GM15510 (cell line): ENCODE results near the gene CNIH3.

ENCODE experiments used
- POLR2A ChIP-seq: IDR thresholded peaks from 3 replicates; pipeline ENCODE4 v1.6.1; 2011; ENCODE audit warnings: borderline replicate concordance; ENCODE audit not compliant: insufficient read length; ENCODE audit errors: extremely low read depth

CNIH3 gene

GRCh38 chr1:224666078-224666477 is 50.0 kb downstream of the CNIH3 start:
- TF ChIP-seq POLR2A: no peak

- no peak for TF ChIP-seq POLR2A
Measured at GRCh38 chr1:224666913-224667312, 50.8 kb downstream of the CNIH3 start.

- TF ChIP-seq POLR2A: no peak
Measured at GRCh38 chr1:224668984-224669383, 52.9 kb downstream of the CNIH3 start.

- TF ChIP-seq POLR2A: no peak
Measured at GRCh38 chr1:224669403-224669802, 53.3 kb downstream of the CNIH3 start.

GRCh38 chr1:224670506-224670905 is 54.4 kb downstream of the CNIH3 start:
- no peak for TF ChIP-seq POLR2A

GRCh38 chr1:224671076-224671475 is 55.0 kb downstream of the CNIH3 start:
- no peak for TF ChIP-seq POLR2A

- no peak for TF ChIP-seq POLR2A
Measured at GRCh38 chr1:224673141-224673540, 57.0 kb downstream of the CNIH3 start.

GRCh38 chr1:224675590-224675989 is 59.5 kb downstream of the CNIH3 start:
- TF ChIP-seq POLR2A: no peak

- no peak for TF ChIP-seq POLR2A
Measured at GRCh38 chr1:224676551-224676950, 60.4 kb downstream of the CNIH3 start.

- TF ChIP-seq POLR2A: no peak
Measured at GRCh38 chr1:224678168-224678567, 62.1 kb downstream of the CNIH3 start.

- TF ChIP-seq POLR2A: no peak
Measured at GRCh38 chr1:224679606-224680005, 63.5 kb downstream of the CNIH3 start.

GRCh38 chr1:224681816-224682215 is 65.7 kb downstream of the CNIH3 start:
- no peak for TF ChIP-seq POLR2A

- TF ChIP-seq POLR2A: no peak
Measured at GRCh38 chr1:224683936-224684335, 67.8 kb downstream of the CNIH3 start.

GRCh38 chr1:224684979-224685425 is 68.9 kb downstream of the CNIH3 start:
- TF ChIP-seq POLR2A: no peak

- TF ChIP-seq POLR2A: no peak
Measured at GRCh38 chr1:224687465-224687864, 71.3 kb downstream of the CNIH3 start.

- TF ChIP-seq POLR2A: no peak
Measured at GRCh38 chr1:224689374-224689773, 73.3 kb downstream of the CNIH3 start.

GRCh38 chr1:224690576-224690975 is 74.5 kb downstream of the CNIH3 start:
- TF ChIP-seq POLR2A: no peak
